Cardiac fibroblast (primary cell): ENCODE results near the gene LSR.
"Not testable (repeated sequence)": the region's sequence is repeated elsewhere in the genome, so short reads cannot be mapped to it uniquely, and the experiment has no call there.

Experiments
- DNase-seq, 2 donors: peaks; one replicate each; pipeline versions ENCODE4 v3.0.0 to v3.0.0-alpha.2; 2010; ENCODE audit warnings: low read depth in 2 of 2
- H3K4me3 ChIP-seq, 2 donors: replicated peaks in 1 of 2; 1 replicate in 1 of 2; 2 replicates in 1 of 2; pipeline ENCODE4 v1.5.1; 2011; ENCODE audit warnings: low read depth in 2 of 2, low read length in 2 of 2, mild to moderate bottlenecking in 2 of 2, moderate library complexity in 1 of 2
- CTCF ChIP-seq: IDR thresholded peaks from one replicate; pipeline ENCODE4 v1.5.1; 2011; ENCODE audit warnings: low read depth, mild to moderate bottlenecking, low read length, inconsistent platforms

Gene LSR

GRCh38 chr19:35284153-35285094 is 35.6 kb downstream of the LSR start:
- no peak for DNase-seq
- no peak overlapping the region for H3K4me3 ChIP-seq
- TF ChIP-seq CTCF, result no peak

GRCh38 chr19:35285095-35285449 is 36.3 kb downstream of the LSR start:
- no peak for TF ChIP-seq CTCF
- DNase-seq, result no peak
- no peak overlapping the region for H3K4me3 ChIP-seq

- not testable (repeated sequence) for H3K4me3 ChIP-seq, DNase-seq
These were observed 36.7 kb downstream of the LSR start for GRCh38 chr19:35285465-35285864.

GRCh38 chr19:35286101-35286500 is 37.3 kb downstream of the LSR start:
- not testable (repeated sequence) for H3K4me3 ChIP-seq

GRCh38 chr19:35287713-35288112 is 38.9 kb downstream of the LSR start:
- DNase-seq, result no peak

More at GRCh38 chr19:35286101-35286500, 37.3 kb downstream of the LSR start:
- not testable (repeated sequence) for DNase-seq

GRCh38 chr19:35288331-35288730 is 39.5 kb downstream of the LSR start:
- no peak for TF ChIP-seq CTCF
- no peak overlapping the region for H3K4me3 ChIP-seq
- no peak for DNase-seq

More at GRCh38 chr19:35287713-35288112, 38.9 kb downstream of the LSR start:
- no peak overlapping the region for H3K4me3 ChIP-seq
- no peak for TF ChIP-seq CTCF

GRCh38 chr19:35288906-35289305 is 40.1 kb downstream of the LSR start:
- DNase-seq, result no peak
- TF ChIP-seq CTCF, result no peak
- no peak overlapping the region for H3K4me3 ChIP-seq
